ENCODE results near the gene KRT6B. TPM values are rescaled to one million over a fixed set of nuclear protein-coding genes. Genes with fewer than 3 reads are reported as not detected.

KRT6B gene
- total and polyA plus RNA-seq, 2 donors (not counting 3 experiments of a cell fraction or from before 2014, with no cell fraction given) = 0.03 TPM; not detected in 1

GRCh38 chr12:52396656-52397055 lies 55.3 kb downstream of the KRT6B start:
- H3K27me3 ChIP-seq (ENCODE audit: control insufficient read depth in 2 of 2, insufficient read depth in 2 of 2, low read length in 2 of 2) = no peaks in the 10 kb centered on the region
- POLR2A ChIA-PET = no interaction called here
- no peak overlapping the region for H3K4me2 ChIP-seq (ENCODE audit: insufficient read depth, low read length)
- CTCF ChIA-PET = interaction anchor here (1.1 to 3.9 kb wide), 4 partner anchors 44 to 483 kb away, joined by 3 to 11 read pairs (median 4); no protein-coding TSS in a partner anchor
- H3K27ac ChIP-seq (ENCODE audit: insufficient read depth, low read depth, low read length) = no peak overlapping the region
- intact Hi-C loops (cut with micrococcal nuclease) = no loop called here
- no peaks in the 10 kb centered on the region for H4K20me1 ChIP-seq (replicated peaks; ENCODE audit: control insufficient read depth, extremely low read depth, insufficient read depth, low read length)
- no peaks in the 10 kb centered on the region for H3K9me1 ChIP-seq (replicated peaks; ENCODE audit: control insufficient read depth, extremely low read depth, insufficient read depth, low read length)
- BruUV-seq (replicated peaks) = no TSS peak
- no peak overlapping the region for H3K9ac ChIP-seq (replicated peaks; ENCODE audit: extremely low read depth, insufficient read depth, low read length)
- no peaks in the 10 kb centered on the region for H3K79me2 ChIP-seq (ENCODE audit: control insufficient read depth, insufficient read depth, low read length)
- no peak overlapping the region for H2AFZ ChIP-seq (ENCODE audit: low read depth, low read length)
- H3K4me1 ChIP-seq (ENCODE audit: control insufficient read depth, extremely low read depth, insufficient read depth, low read length) = no peaks in the 10 kb centered on the region
- no peak for TF ChIP-seq POLR2A (IDR thresholded peaks at IDR 0.05; ENCODE audit: low read depth, low read length)
- no peak for TF ChIP-seq JUN (IDR thresholded peaks at IDR 0.05; ENCODE audit: borderline replicate concordance, insufficient read depth, insufficient read length, low read depth)
- no peak for TF ChIP-seq CTCF (IDR thresholded peaks at IDR 0.05; ENCODE audit: extremely low read depth in 1 of 2, insufficient read depth in 1 of 2, low read depth in 1 of 2, low read length in 2 of 2)
- TF ChIP-seq EZH2 (IDR thresholded peaks at IDR 0.05; ENCODE audit: borderline replicate concordance, low read depth, low read length, severe bottlenecking) = no peak
- no peak for TF ChIP-seq POLR2AphosphoS5 (IDR thresholded peaks at IDR 0.05; ENCODE audit: insufficient read depth, low read depth, low read length)
- no peak for TF ChIP-seq MAX (IDR thresholded peaks at IDR 0.05; ENCODE audit: insufficient read depth, insufficient read length)
- no peak for TF ChIP-seq FOS (IDR thresholded peaks at IDR 0.05; ENCODE audit: borderline replicate concordance, insufficient read depth, low read length)
- TF ChIP-seq GATA2 (IDR thresholded peaks at IDR 0.05; ENCODE audit: insufficient read depth, insufficient read length, low read depth, low read length) = no peak
- no peak for TF ChIP-seq MYC (IDR thresholded peaks at IDR 0.05; ENCODE audit: low read depth, low read length)
- no peaks in the 10 kb centered on the region for H3K9me3 ChIP-seq (replicated peaks; ENCODE audit: control insufficient read depth, insufficient read depth, low read length)
- H3K36me3 ChIP-seq (ENCODE audit: control insufficient read depth in 2 of 2, extremely low read depth in 1 of 2, insufficient read depth in 2 of 2, low read length in 2 of 2) = no peaks in the 10 kb centered on the region
- DNase-seq (ENCODE audit: low read depth, low spot score) (no peak), FAIRE-seq (no peak)
- dilution Hi-C loops (cut with MboI; ENCODE audit: extremely low pct_ligation_motif_present, low sequenced_read_pairs) = no loop called here
- H3K4me3 ChIP-seq (replicated peaks in 1 of 3; ENCODE audit: insufficient read depth in 1 of 3, low read depth in 1 of 3, low read length in 3 of 3) = no peak overlapping the region

Other genes with a start within 250 kb of the KRT6B start
- gene KRT7, start 218.9 kb downstream of the KRT6B start, total RNA-seq = 293 and 420 TPM in 2 replicates
- 120 and 131 TPM in 2 replicates for gene KRT7, start 218.9 kb downstream of the KRT6B start, polyA plus RNA-seq
- gene KRT86, start 177.5 kb downstream of the KRT6B start, total RNA-seq = not detected in 2 replicates
- not detected in 2 replicates for gene KRT86, start 177.5 kb downstream of the KRT6B start, polyA plus RNA-seq
- gene KRT81, start 160.6 kb downstream of the KRT6B start, total RNA-seq = not detected in 2 replicates
- gene KRT81, start 160.6 kb downstream of the KRT6B start, polyA plus RNA-seq = not detected in 2 replicates
- gene KRT83, start 130.7 kb downstream of the KRT6B start, total RNA-seq = not detected in 2 replicates
- not detected in 2 replicates for gene KRT83, start 130.7 kb downstream of the KRT6B start, polyA plus RNA-seq
- not detected in 2 replicates for gene KRT85, start 84.7 kb downstream of the KRT6B start, total RNA-seq
- gene KRT85, start 84.7 kb downstream of the KRT6B start, polyA plus RNA-seq = not detected in 2 replicates
- not detected in 2 replicates for gene KRT84, start 66.5 kb downstream of the KRT6B start, total RNA-seq
- not detected in 2 replicates for gene KRT84, start 66.5 kb downstream of the KRT6B start, polyA plus RNA-seq
- not detected in 2 replicates for gene KRT82, start 45.8 kb downstream of the KRT6B start, total RNA-seq
- gene KRT82, start 45.8 kb downstream of the KRT6B start, polyA plus RNA-seq = not detected in 2 replicates
- not detected in 2 replicates for gene KRT75, start 17.8 kb downstream of the KRT6B start, total RNA-seq
- gene KRT75, start 17.8 kb downstream of the KRT6B start, polyA plus RNA-seq = not detected in 2 replicates
- not detected in 2 replicates for gene KRT6C, start 21.7 kb upstream of the KRT6B start, total RNA-seq
- not detected in 2 replicates for gene KRT6C, start 21.7 kb upstream of the KRT6B start, polyA plus RNA-seq
- gene KRT6A, start 41.1 kb upstream of the KRT6B start, total RNA-seq = 0.21 and 0.64 TPM in 2 replicates
- 0.10 TPM in 1 of 2 replicates, not detected in the other for gene KRT6A, start 41.1 kb upstream of the KRT6B start, polyA plus RNA-seq
- gene KRT5, start 68.2 kb upstream of the KRT6B start, total RNA-seq = 0.72 and 0.86 TPM in 2 replicates
- gene KRT5, start 68.2 kb upstream of the KRT6B start, polyA plus RNA-seq = 0.21 and 0.32 TPM in 2 replicates
- gene KRT71, start 101.0 kb upstream of the KRT6B start, total RNA-seq = not detected in 2 replicates
- not detected in 2 replicates for gene KRT71, start 101.0 kb upstream of the KRT6B start, polyA plus RNA-seq
- not detected in 2 replicates for gene KRT74, start 121.7 kb upstream of the KRT6B start, total RNA-seq
- not detected in 2 replicates for gene KRT74, start 121.7 kb upstream of the KRT6B start, polyA plus RNA-seq
- not detected in 2 replicates for gene KRT72, start 149.3 kb upstream of the KRT6B start, total RNA-seq
- not detected in 2 replicates for gene KRT72, start 149.3 kb upstream of the KRT6B start, polyA plus RNA-seq
- gene KRT73, start 166.4 kb upstream of the KRT6B start, total RNA-seq = not detected in 2 replicates
- not detected in 2 replicates for gene KRT73, start 166.4 kb upstream of the KRT6B start, polyA plus RNA-seq
- gene KRT2, start 200.1 kb upstream of the KRT6B start, total RNA-seq = not detected in 2 replicates
- not detected in 2 replicates for gene KRT2, start 200.1 kb upstream of the KRT6B start, polyA plus RNA-seq
- not detected in 2 replicates for gene KRT1, start 228.3 kb upstream of the KRT6B start, total RNA-seq
- not detected in 2 replicates for gene KRT1, start 228.3 kb upstream of the KRT6B start, polyA plus RNA-seq